HepG2 (cell line): ENCODE measurements around the gene RALY. TPM values are rescaled to one million over a fixed set of nuclear protein-coding genes. Genes with fewer than 3 reads are reported as not detected.

Experiments
- ATAC-seq: fragments of 200-7000 bp; cut with Tn5 transposase; 3 replicates; pipeline ENCODE4 v1.9.1; 2020; ENCODE audit warnings: mild to moderate bottlenecking, moderate library complexity
- BruUV-seq: library from RNA; stranded (reverse); fragments of 400-500 nt; replicated peaks from 2 replicates; lab custom pipeline; 2021; lab: Mats Ljungman, UMichigan
- CTCF ChIA-PET: fragments of 300-600 bp; formaldehyde crosslinking; extraction: SDS; loops from one replicate; lab custom pipeline; 2021; ENCODE audit warnings: low total read pairs, inconsistent platforms, low intra/inter-chr PET ratio; lab: Yijun Ruan, JAX
- POLR2A ChIA-PET: fragments of 350-600 bp; sonication (Branson Sonifier 250); formaldehyde crosslinking; loops from one replicate; lab custom pipeline; 2020; ENCODE audit warnings: antibody characterized with exemption, inconsistent platforms; lab: Yijun Ruan, JAX
- DNase-seq: peaks from one replicate; pipeline ENCODE4 v3.0.0-alpha.2; 2015; ENCODE audit warnings: low spot score
- FAIRE-seq: peaks from 3 replicates; lab custom pipeline; 2011; peaks lifted over from hg19 to GRCh38; lab: Jason Lieb, UNC
- H2AFZ ChIP-seq: one replicate; pipeline ENCODE4 v1.6.1; 2011; ENCODE audit warnings: low read length, inconsistent platforms
- H3K27ac ChIP-seq: fragments of 300-600 bp; 3 replicates; pipeline ENCODE4 v1.8.0; 2011; ENCODE audit warnings: mixed run types, mild to moderate bottlenecking, mixed read lengths, low read length, inconsistent platforms; ENCODE audit not compliant: insufficient read depth; ENCODE audit errors: extremely low read length
- H3K27me3 ChIP-seq, 2 experiments: fragments of 200-600 bp in 1 of 2; 2 replicates in 1 of 2; 3 replicates in 1 of 2; pipeline versions ENCODE4 v1.6.0 to v1.8.0; 2011; ENCODE audit warnings: low read length in 2 of 2, mild to moderate bottlenecking in 2 of 2, moderate library complexity in 2 of 2, inconsistent platforms in 1 of 2; ENCODE audit not compliant: insufficient read depth in 2 of 2, control insufficient read depth in 1 of 2
- H3K36me3 ChIP-seq, 2 experiments: fragments of 200-600 bp in 1 of 2; replicated peaks in 1 of 2; 2 replicates in 1 of 2; 3 replicates in 1 of 2; pipeline versions ENCODE4 v1.5.1 to v1.8.0; 2011; ENCODE audit warnings: low read length in 2 of 2, inconsistent platforms in 1 of 2; ENCODE audit not compliant: insufficient read depth in 2 of 2, control insufficient read depth in 1 of 2
- H3K4me1 ChIP-seq: 2 replicates; pipeline ENCODE4 v1.5.1; 2012; ENCODE audit warnings: low read length, inconsistent platforms; ENCODE audit not compliant: insufficient read depth
- H3K4me2 ChIP-seq: 2 replicates; pipeline ENCODE4 v1.6.0; 2011; ENCODE audit warnings: low read depth, low read length, inconsistent platforms
- H3K4me3 ChIP-seq, 3 experiments: fragments of 200-600 bp in 1 of 3; sonication (generic), shearing (Covaris generic) in 1 of 3; replicated peaks in 1 of 3; 2 replicates each; pipeline ENCODE4 v1.5.1; 2011 to 2016; ENCODE audit warnings: low read length in 3 of 3, inconsistent platforms in 2 of 3, low read depth in 2 of 3, mild to moderate bottlenecking in 2 of 3, control low read depth in 1 of 3, mixed read lengths in 1 of 3; ENCODE audit not compliant: insufficient read depth in 1 of 3
- H3K79me2 ChIP-seq: one replicate; pipeline ENCODE4 v1.6.1; 2011; ENCODE audit warnings: low read length, inconsistent platforms; ENCODE audit not compliant: insufficient read depth
- H3K9ac ChIP-seq: 2 replicates; pipeline ENCODE4 v1.6.0; 2011; ENCODE audit warnings: mild to moderate bottlenecking, low read depth, low read length, inconsistent platforms; ENCODE audit not compliant: insufficient read depth
- H3K9me3 ChIP-seq: 2 replicates; pipeline ENCODE4 v1.5.1; 2012; ENCODE audit warnings: mild to moderate bottlenecking, low read length
- H4K20me1 ChIP-seq: 2 replicates; pipeline ENCODE4 v1.6.0; 2011; ENCODE audit warnings: inconsistent platforms, mild to moderate bottlenecking, low read length, moderate library complexity; ENCODE audit not compliant: insufficient read depth
- KDM2A ChIP-seq: sonication (generic); formaldehyde crosslinking; IDR thresholded peaks from 2 replicates; pipeline ENCODE4 v1.4.0; 2020; ENCODE audit warnings: low read depth, missing genetic modification reagents, borderline replicate concordance
- ZBTB40 ChIP-seq, 2 experiments: fragments of 450-650 bp in 1 of 2; sonication (generic) in 1 of 2; formaldehyde crosslinking in 1 of 2; IDR thresholded peaks; 2 replicates each; pipeline versions ENCODE4 v1.6.1 to v1.8.0; 2016 to 2022; ENCODE audit warnings: antibody characterized with exemption in 1 of 2, mild to moderate bottlenecking in 1 of 2, missing genetic modification reagents in 1 of 2
- ZNF337 ChIP-seq: sonication (generic); formaldehyde crosslinking; IDR thresholded peaks from 2 replicates; pipeline ENCODE4 v1.5.1; 2020; ENCODE audit warnings: missing genetic modification reagents, low read depth, mild to moderate bottlenecking, borderline replicate concordance
- ZNF564 ChIP-seq: sonication (generic); formaldehyde crosslinking; IDR thresholded peaks from 2 replicates; pipeline ENCODE4 v1.8.1; 2023; ENCODE audit warnings: mild to moderate bottlenecking, missing genetic modification reagents
- ZNF703 ChIP-seq: sonication (generic); formaldehyde crosslinking; IDR thresholded peaks from 2 replicates; pipeline ENCODE4 v1.5.1; 2020; ENCODE audit warnings: missing genetic modification reagents, mild to moderate bottlenecking, moderate library complexity, borderline replicate concordance
- WGBS: methylation state at CpG from one replicate; pipeline ENCODE4 v1.1.6; 2017; ENCODE audit warnings: low lambda C conversion rate; 5-methylcytosine and 5-hydroxymethylcytosine counted together
- in situ Hi-C: cut with HindIII; loops from 2 replicates; pipeline ENCODE4 v1.10.0; 2017; ENCODE audit warnings: low pct_unique_long_range_greater_than_20kb; ENCODE audit not compliant: extremely low pct_ligation_motif_present
- intact Hi-C: fragments of 100-400 bp; cut with micrococcal nuclease; formaldehyde crosslinking; loops from one replicate; pipeline ENCODE4 v1.10.0; 2022; ENCODE audit not compliant: unreplicated experiment
- polyA plus RNA-seq, 8 experiments: library from polyadenylated mRNA; depleted of rRNA in 3 of 8; stranded (reverse) in 7 of 8; unstranded in 1 of 8; fragments of >200 nt; fragmentation: Illumina TruSeq in 4 of 8; extraction: Trizol in 4 of 8; gene quantifications; 2 replicates each; pipeline versions ENCODE4 v1.2.1 to v1.2.3, GENCODE V29; 2011 to 2016; ENCODE audit warnings: low read depth in 4 of 8, missing spikeins in 1 of 8, mixed read lengths in 1 of 8; ENCODE audit not compliant: insufficient read depth in 1 of 8
- total RNA-seq, 5 experiments: library from RNA; depleted of rRNA; stranded (reverse); fragments of >200 nt; fragmentation: Illumina TruSeq; extraction: Trizol; gene quantifications; 2 replicates each; pipeline ENCODE4 v1.2.3, GENCODE V29; 2016; ENCODE audit warnings: low read depth in 1 of 5

The RALY gene
- total and polyA plus RNA-seq, 2 of the 13 experiments (the other 11 are each of a cell fraction or from before 2014, with no cell fraction given) = 178 to 186 TPM

- ChIA-PET CTCF (no interaction called here), POLR2A (no interaction called here)
- BruUV-seq = no TSS peak
- Histone ChIP-seq H3K36me3 (no peaks in the 10 kb centered on the region), H2AFZ (no peak overlapping the region), H3K9ac (no peak overlapping the region), H3K27me3 (peaks cover 0 to 19% of the 10 kb centered on the region in 2 experiments; a peak in 1 of 5 replicates), H3K9me3 (peaks cover 6% of the 10 kb centered on the region), H4K20me1 (no peaks in the 10 kb centered on the region), H3K79me2 (no peaks in the 10 kb centered on the region), H3K4me1 (no peaks in the 10 kb centered on the region), H3K27ac (no peak overlapping the region), H3K4me2 (no peak overlapping the region), H3K4me3 (no peak overlapping the region)
- in situ Hi-C loops = no loop called here
- 12% methylated on average over 2 of the region's 2 CpGs for WGBS
- ATAC-seq (no peak), DNase-seq (no peak), FAIRE-seq (no peak)
- intact Hi-C loops = no loop called here
- TF ChIP-seq ZNF703 (CRISPR knock-in tag) (no peak), ZBTB40 (IDR thresholded peaks at IDR 0.05) (no peak), ZBTB40 (CRISPR knock-in tag; IDR thresholded peaks at IDR 0.05) (no peak), KDM2A (CRISPR knock-in tag) (no peak), ZNF337 (CRISPR knock-in tag) (no peak), ZNF564 (CRISPR knock-in tag) (peak; percentile 99)
Observed at GRCh38 chr20:33977535-33977934, 16.2 kb upstream of the RALY start.
